Naive thymus-derived CD4-positive, alpha-beta T cell (primary cell): Measurements from ENCODE around the gene OTOP2. TPM values are rescaled to one million over a fixed set of nuclear protein-coding genes. Genes with fewer than 3 reads are reported as not detected.

Source experiments
- ATAC-seq: fragments of 150-1000 bp; cut with Tn5 transposase; 2 replicates; pipeline ENCODE4 v1.10.0; 2021; ENCODE audit warnings: mild to moderate bottlenecking, moderate library complexity
- CTCF ChIA-PET: fragments of 350-600 bp; sonication (Branson Sonifier 250); formaldehyde crosslinking; loops from one replicate; lab custom pipeline; 2021; ENCODE audit warnings: antibody characterized with exemption; lab: Charles Lee
- POLR2A ChIA-PET: fragments of 350-600 bp; sonication (Branson Sonifier 250); formaldehyde crosslinking; loops from one replicate; lab custom pipeline; 2021; ENCODE audit warnings: antibody characterized with exemption, inconsistent platforms; lab: Charles Lee
- DNase-seq, 9 donors: peaks; one replicate each; pipeline versions ENCODE4 v3.0.0 to v3.0.0-alpha.2; 2020 to 2022; ENCODE audit warnings: mixed read lengths in 1 of 9
- H3K27ac ChIP-seq: one replicate; pipeline ENCODE4 v1.7.0; 2013; ENCODE audit warnings: mild to moderate bottlenecking, low read depth, low read length, moderate library complexity
- H3K27me3 ChIP-seq, 2 donors: one replicate each; pipeline ENCODE4 v1.7.0; 2013; ENCODE audit warnings: low read length in 2 of 2, mild to moderate bottlenecking in 2 of 2, moderate library complexity in 2 of 2; ENCODE audit not compliant: control insufficient read depth in 2 of 2, insufficient read depth in 2 of 2
- H3K36me3 ChIP-seq, 3 experiments: 1 replicate in 2 of 3; 2 replicates in 1 of 3; pipeline ENCODE4 v1.7.0; 2013; ENCODE audit warnings: low read length in 3 of 3, mild to moderate bottlenecking in 3 of 3, moderate library complexity in 1 of 3; ENCODE audit not compliant: insufficient read depth in 3 of 3, control insufficient read depth in 2 of 3
- H3K4me1 ChIP-seq, 2 donors: one replicate each; pipeline ENCODE4 v1.7.0; 2013; ENCODE audit warnings: low read length in 2 of 2, mild to moderate bottlenecking in 2 of 2, moderate library complexity in 1 of 2; ENCODE audit not compliant: control insufficient read depth in 2 of 2, insufficient read depth in 2 of 2
- H3K4me3 ChIP-seq: 2 replicates; pipeline ENCODE4 v1.7.0; 2013; ENCODE audit warnings: mild to moderate bottlenecking, low read length
- H3K9me3 ChIP-seq, 3 experiments: 1 replicate in 2 of 3; 2 replicates in 1 of 3; pipeline ENCODE4 v1.7.0; 2013; ENCODE audit warnings: low read length in 3 of 3; ENCODE audit not compliant: control insufficient read depth in 2 of 3
- H3K27ac Mint-ChIP-seq, 9 donors: one replicate each; pipeline ENCODE4 v1.8.0; 2020 to 2022; ENCODE audit warnings: mixed read lengths in 9 of 9, mild to moderate bottlenecking in 8 of 9, moderate library complexity in 5 of 9, inconsistent platforms in 2 of 9
- H3K27me3 Mint-ChIP-seq, 5 donors: one replicate each; pipeline ENCODE4 v1.8.0; 2021 to 2022; ENCODE audit warnings: mixed read lengths in 5 of 5, mild to moderate bottlenecking in 1 of 5
- H3K36me3 Mint-ChIP-seq, 5 donors: one replicate each; pipeline ENCODE4 v1.8.0; 2020 to 2022; ENCODE audit warnings: mixed read lengths in 5 of 5, mild to moderate bottlenecking in 3 of 5, inconsistent platforms in 1 of 5
- H3K4me1 Mint-ChIP-seq, 7 donors: one replicate each; pipeline ENCODE4 v1.8.0; 2020 to 2022; ENCODE audit warnings: mixed read lengths in 7 of 7, mild to moderate bottlenecking in 3 of 7, inconsistent platforms in 1 of 7
- H3K4me3 Mint-ChIP-seq, 10 donors: one replicate each; pipeline ENCODE4 v1.8.0; 2020 to 2022; ENCODE audit warnings: mild to moderate bottlenecking in 10 of 10, mixed read lengths in 10 of 10, moderate library complexity in 6 of 10, inconsistent platforms in 2 of 10
- H3K9me3 Mint-ChIP-seq, 11 donors: one replicate each; pipeline ENCODE4 v1.8.0; 2020 to 2022; ENCODE audit warnings: mixed read lengths in 11 of 11, mild to moderate bottlenecking in 4 of 11, inconsistent platforms in 1 of 11, moderate library complexity in 1 of 11
- intact Hi-C, 2 donors: fragments of 100-400 bp; cut with micrococcal nuclease; formaldehyde crosslinking; loops; one replicate each; pipeline ENCODE4 v1.15.1; 2023
- polyA plus RNA-seq, 2 donors: library from polyadenylated mRNA; unstranded; fragments of 300-500 nt; fragmentation: Illumina TruSeq; gene quantifications; one replicate each; pipeline ENCODE4 v1.2.3, GENCODE V29; 2021
- total RNA-seq, 6 experiments: library from RNA in 5 of 6; stranded (reverse) in 5 of 6; gene quantifications; 1 replicate in 5 of 6; 2 replicates in 1 of 6; pipeline ENCODE4 v1.2.3 and lab custom pipeline; 2021 to 2026

OTOP2 gene
- total and polyA plus RNA-seq, 7 experiments from 2014 or later, result not detected

DNA sequence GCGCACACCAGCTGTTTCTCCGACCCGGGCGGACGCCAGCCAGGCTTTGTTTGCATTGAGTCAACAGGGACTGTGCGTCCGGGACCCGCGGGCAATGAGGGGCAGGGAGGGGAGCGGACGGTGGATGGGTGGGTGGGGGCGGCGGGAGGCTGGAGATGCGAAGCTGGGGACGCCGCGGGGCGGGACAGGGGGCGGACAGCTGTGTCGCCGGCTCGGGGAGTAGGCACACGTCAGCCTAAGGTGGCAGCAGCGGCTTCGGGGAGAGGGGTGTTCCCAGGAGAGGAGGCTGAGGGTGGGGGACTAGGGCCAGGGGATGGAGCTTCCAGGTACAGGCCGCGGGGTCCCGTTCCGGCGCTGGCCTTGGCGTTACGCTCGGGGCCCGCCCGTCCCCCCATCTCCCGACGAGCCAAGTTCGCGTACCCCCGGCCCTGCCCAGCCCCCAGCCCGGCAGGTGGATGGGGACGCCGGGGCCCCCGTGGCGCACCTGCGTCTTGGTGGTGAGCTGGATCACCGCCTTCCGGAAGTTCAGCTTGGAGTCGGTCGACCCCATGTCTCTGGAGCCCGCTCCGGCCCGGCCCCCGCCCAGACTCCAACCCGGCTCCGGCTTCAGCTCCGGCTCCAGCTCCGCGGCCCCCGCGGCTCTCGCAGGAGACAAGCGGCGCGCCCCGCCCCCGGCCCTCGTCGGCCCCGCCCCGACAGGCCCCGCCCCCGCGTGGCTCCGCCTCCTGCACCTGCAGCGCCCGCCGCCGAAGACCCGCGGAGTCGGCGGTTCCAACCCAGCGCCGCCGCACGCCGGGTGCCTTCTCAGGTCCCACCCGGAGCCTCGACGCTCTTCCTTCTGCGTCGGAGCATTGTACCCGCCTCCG lies 48.3 kb downstream of the OTOP2 start, which contains the start of gene HID1:
TSS of gene HID1 (minus strand) at position 653 of the 866 bp plus-strand sequence. CDS start at position 550, 103 bp downstream.
- Histone ChIP-seq H3K4me3 (peak within 1 kb of the TSS; percentile 58), H3K27ac (peak within 1 kb of the TSS; percentile 51), H3K36me3 (no peaks in the 10 kb centered on the region), H3K27me3 (no peaks in the 10 kb centered on the region), H3K9me3 (no peaks in the 10 kb centered on the region), H3K4me1 (peaks cover 4 to 9% of the 10 kb centered on the region in 2 donors)
- DNase-seq, result peak; percentile 60 to 79 (median 74)
- Mint-ChIP-seq H3K4me3 (peak within 1 kb of the TSS; percentile 80 to 98 (median 87)), H3K4me1 (peaks cover 5 to 18% (median 7%) of the 10 kb centered on the region in 7 donors), H3K9me3 (no peaks in the 10 kb centered on the region), H3K27ac (peak within 1 kb of the TSS in 8 of 9 donors; percentile 56 to 86 (median 80)), H3K27me3 (peaks cover 0 to 55% (median 7%) of the 10 kb centered on the region in 5 donors), H3K36me3 (no peaks in the 10 kb centered on the region)
- intact Hi-C loops, result loop anchor here (1.0 to 5.0 kb wide), 6 partner anchors 10 to 435 kb away; partner anchors contain the start of genes CDR2L (in 2 of the 2) and GRB2 (in 1 of the 2)
- ATAC-seq, result peak; percentile 93
- ChIA-PET POLR2A (interaction anchor here (0.6 to 2.0 kb wide), 11 partner anchors 11 to 140 kb away, joined by 3 to 15 read pairs (median 4); partner anchors contain the start of genes CDR2L and MRPL58), CTCF (interaction anchor here (0.6 to 2.8 kb wide), 4 partner anchors 40 to 292 kb away, joined by 3 to 13 read pairs (median 6); partner anchors contain the start of gene MRPL58)

DNA sequence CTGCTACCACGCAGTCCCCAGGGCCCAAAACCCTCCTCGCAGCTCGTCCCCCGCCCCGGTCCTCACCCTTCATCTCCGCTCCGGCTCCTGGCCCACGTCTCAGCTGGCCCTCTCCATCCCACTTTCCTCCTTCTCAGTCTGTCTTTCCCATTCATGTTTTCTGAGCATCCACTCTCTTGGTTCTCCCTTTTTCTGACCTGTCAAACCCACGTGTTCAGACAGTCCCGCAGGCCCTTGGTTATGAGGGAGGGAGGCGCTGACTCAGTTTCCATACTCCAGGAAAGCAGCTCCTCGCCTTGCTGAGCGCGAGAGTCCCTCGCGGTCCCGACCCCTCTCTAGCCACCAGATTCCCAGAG lies 48.9 kb downstream of the OTOP2 start:
- POLR2A ChIA-PET, result interaction anchor here (0.6 to 2.0 kb wide), 10 partner anchors 10 to 139 kb away, joined by 3 to 15 read pairs (median 4); partner anchors contain the start of genes CDR2L and SLC16A5
- H3K36me3 Mint-ChIP-seq, result no peaks in the 10 kb centered on the region
- no peaks in the 10 kb centered on the region for H3K9me3 ChIP-seq
- no peak for DNase-seq
- H3K9me3 Mint-ChIP-seq, result no peaks in the 10 kb centered on the region
- H3K4me3 Mint-ChIP-seq, result peak overlapping the region; percentile 80 to 98 (median 87)
- H3K27me3 ChIP-seq, result no peaks in the 10 kb centered on the region
- H3K4me3 ChIP-seq, result peak overlapping the region; percentile 58
- H3K27ac ChIP-seq, result peak overlapping the region; percentile 51
- no peak for ATAC-seq
- H3K36me3 ChIP-seq, result no peaks in the 10 kb centered on the region
- H3K27me3 Mint-ChIP-seq, result peaks cover 0 to 58% (median 7%) of the 10 kb centered on the region in 5 donors
- peaks cover 5 to 18% (median 7%) of the 10 kb centered on the region in 7 donors for H3K4me1 Mint-ChIP-seq
- intact Hi-C loops, result loop anchor here (1.0 to 5.0 kb wide), 6 partner anchors 9 to 434 kb away; partner anchors contain the start of genes CDR2L (in 2 of the 2) and GRB2 (in 1 of the 2)
- H3K4me1 ChIP-seq, result peaks cover 4 to 9% of the 10 kb centered on the region in 2 donors
- CTCF ChIA-PET, result interaction anchor here (0.6 to 2.8 kb wide), 3 partner anchors 40 to 292 kb away, joined by 4 to 13 read pairs (median 7); partner anchors contain the start of gene MRPL58
- H3K27ac Mint-ChIP-seq, result peak overlapping the region in 8 of 9 donors; percentile 56 to 86 (median 80)

DNA sequence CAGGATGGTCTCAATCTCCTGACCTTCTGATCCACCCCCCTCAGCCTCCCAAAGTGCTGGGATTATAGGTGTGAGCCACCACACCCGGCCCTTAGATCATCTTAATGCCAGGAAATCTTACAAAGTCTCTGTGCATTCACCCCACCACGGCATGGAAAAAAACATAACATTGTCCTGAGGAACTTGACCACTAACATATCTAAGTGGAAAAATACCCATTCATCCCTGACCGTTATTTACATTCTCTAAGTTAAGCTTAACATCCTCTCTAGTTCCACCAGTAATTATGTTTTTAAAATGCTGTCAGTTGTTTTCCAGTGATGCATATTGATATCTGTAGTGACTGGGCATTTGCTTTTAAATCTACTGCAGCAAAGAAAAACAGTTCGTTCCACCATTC lies 51.9 kb downstream of the OTOP2 start:
- intact Hi-C loops, result no loop called here
- H3K4me1 Mint-ChIP-seq, result peaks cover 5 to 18% (median 12%) of the 10 kb centered on the region in 7 donors
- H3K27ac Mint-ChIP-seq, result no peak overlapping the region
- peaks cover 0 to 60% (median 7%) of the 10 kb centered on the region in 5 donors for H3K27me3 Mint-ChIP-seq
- Histone ChIP-seq H3K27ac (no peak overlapping the region), H3K36me3 (no peaks in the 10 kb centered on the region), H3K4me3 (no peak overlapping the region), H3K27me3 (no peaks in the 10 kb centered on the region), H3K9me3 (no peaks in the 10 kb centered on the region), H3K4me1 (peaks cover 8 to 9% of the 10 kb centered on the region in 2 donors)
- H3K4me3 Mint-ChIP-seq, result no peak overlapping the region
- ChIA-PET POLR2A (no interaction called here), CTCF (interaction anchor here (0.6 kb wide), 1 partner anchor 196 kb away, joined by 3 read pairs; no protein-coding TSS in a partner anchor)
- no peak for DNase-seq
- H3K9me3 Mint-ChIP-seq, result no peaks in the 10 kb centered on the region
- H3K36me3 Mint-ChIP-seq, result no peaks in the 10 kb centered on the region
- no peak for ATAC-seq

DNA sequence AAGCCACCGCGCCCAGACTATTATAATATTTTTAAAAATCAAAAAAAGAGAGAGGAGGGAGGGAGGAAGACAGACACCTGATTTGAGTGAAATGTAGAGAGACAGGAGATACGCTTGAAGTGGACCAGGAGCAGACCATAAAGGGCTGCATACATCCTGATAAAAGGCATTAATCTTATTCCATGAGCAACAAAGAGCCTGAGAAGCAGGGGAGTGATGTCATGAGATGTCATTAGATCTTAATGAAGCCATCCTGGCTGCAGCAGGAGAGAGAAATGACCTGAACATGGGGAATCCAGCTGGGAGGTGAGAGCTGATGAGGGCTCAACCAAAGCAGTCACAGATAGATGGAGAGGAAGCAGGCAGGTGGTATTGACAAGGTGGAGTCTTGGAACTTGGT lies 53.7 kb downstream of the OTOP2 start:
- DNase-seq (no peak), ATAC-seq (no peak)
- CTCF ChIA-PET, result interaction anchor here (2.4 kb wide), 1 partner anchor 17 kb away, joined by 12 read pairs; no protein-coding TSS in a partner anchor
- Mint-ChIP-seq H3K9me3 (no peaks in the 10 kb centered on the region), H3K27me3 (peaks cover 0 to 61% (median 6%) of the 10 kb centered on the region in 5 donors), H3K4me1 (peaks cover 5 to 23% (median 20%) of the 10 kb centered on the region in 7 donors), H3K36me3 (no peaks in the 10 kb centered on the region), H3K4me3 (no peak overlapping the region), H3K27ac (peak overlapping the region in 1 of 9 donors; percentile 15)
- H3K36me3 ChIP-seq, result no peaks in the 10 kb centered on the region
- no peaks in the 10 kb centered on the region for H3K9me3 ChIP-seq
- intact Hi-C loops, result no loop called here
- peaks cover 18 to 19% of the 10 kb centered on the region in 2 donors for H3K4me1 ChIP-seq
- H3K27ac ChIP-seq, result no peak overlapping the region
- H3K27me3 ChIP-seq, result no peaks in the 10 kb centered on the region
- POLR2A ChIA-PET, result interaction anchor here (1.1 kb wide), 1 partner anchor 48 kb away, joined by 3 read pairs; no protein-coding TSS in a partner anchor
- no peak overlapping the region for H3K4me3 ChIP-seq

DNA sequence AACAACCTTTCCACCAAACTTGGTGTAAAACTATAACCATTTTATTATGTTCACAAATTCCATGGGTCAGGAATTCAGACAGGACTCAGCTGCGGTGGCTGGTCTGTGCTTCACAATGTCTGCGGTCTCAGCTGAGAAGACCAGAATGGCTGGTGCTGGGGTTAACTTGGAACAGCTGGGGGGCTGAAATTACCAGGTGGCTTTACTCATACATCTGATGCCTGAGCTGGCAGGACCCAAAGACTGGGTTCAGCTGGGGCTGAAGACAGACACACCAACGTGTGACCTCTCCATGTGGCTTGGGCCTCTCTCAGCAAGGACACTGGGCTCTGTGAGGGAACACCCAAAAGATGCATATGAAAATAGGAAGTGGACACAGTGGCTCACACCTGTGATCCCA lies 54.2 kb downstream of the OTOP2 start:
- intact Hi-C loops, result no loop called here
- Mint-ChIP-seq H3K27me3 (peaks cover 0 to 59% (median 2%) of the 10 kb centered on the region in 5 donors), H3K4me3 (no peak overlapping the region), H3K27ac (no peak overlapping the region), H3K4me1 (peaks cover under 1 to 20% (median 16%) of the 10 kb centered on the region in 7 donors), H3K9me3 (no peaks in the 10 kb centered on the region), H3K36me3 (no peaks in the 10 kb centered on the region)
- no peak overlapping the region for H3K4me3 ChIP-seq
- no peaks in the 10 kb centered on the region for H3K9me3 ChIP-seq
- ChIA-PET POLR2A (interaction anchor here (0.6 to 1.1 kb wide), 2 partner anchors 30 to 47 kb away, joined by 3 to 4 read pairs; no protein-coding TSS in a partner anchor), CTCF (interaction anchor here (2.4 kb wide), 1 partner anchor 17 kb away, joined by 12 read pairs; no protein-coding TSS in a partner anchor)
- no peaks in the 10 kb centered on the region for H3K27me3 ChIP-seq
- no peak overlapping the region for H3K27ac ChIP-seq
- ATAC-seq (no peak), DNase-seq (no peak)
- H3K36me3 ChIP-seq, result no peaks in the 10 kb centered on the region
- H3K4me1 ChIP-seq, result peaks cover 15 to 16% of the 10 kb centered on the region in 2 donors
